GM19043 (cell line): ENCODE data around the gene ST3GAL4.
A peak's percentile ranks its signal among the peaks of the same experiment; 100 is the strongest.
"Not testable (repeated sequence)": the region's sequence is repeated elsewhere in the genome, so short reads cannot be mapped to it uniquely, and the experiment has no call there.

ENCODE experiments used
- ATAC-seq: cut with Tn5 transposase; IDR thresholded peaks from one replicate; pipeline ENCODE4 v1.9.1; 2021; ENCODE audit warnings: low read depth; ENCODE audit not compliant: unreplicated experiment

ST3GAL4 gene

DNA sequence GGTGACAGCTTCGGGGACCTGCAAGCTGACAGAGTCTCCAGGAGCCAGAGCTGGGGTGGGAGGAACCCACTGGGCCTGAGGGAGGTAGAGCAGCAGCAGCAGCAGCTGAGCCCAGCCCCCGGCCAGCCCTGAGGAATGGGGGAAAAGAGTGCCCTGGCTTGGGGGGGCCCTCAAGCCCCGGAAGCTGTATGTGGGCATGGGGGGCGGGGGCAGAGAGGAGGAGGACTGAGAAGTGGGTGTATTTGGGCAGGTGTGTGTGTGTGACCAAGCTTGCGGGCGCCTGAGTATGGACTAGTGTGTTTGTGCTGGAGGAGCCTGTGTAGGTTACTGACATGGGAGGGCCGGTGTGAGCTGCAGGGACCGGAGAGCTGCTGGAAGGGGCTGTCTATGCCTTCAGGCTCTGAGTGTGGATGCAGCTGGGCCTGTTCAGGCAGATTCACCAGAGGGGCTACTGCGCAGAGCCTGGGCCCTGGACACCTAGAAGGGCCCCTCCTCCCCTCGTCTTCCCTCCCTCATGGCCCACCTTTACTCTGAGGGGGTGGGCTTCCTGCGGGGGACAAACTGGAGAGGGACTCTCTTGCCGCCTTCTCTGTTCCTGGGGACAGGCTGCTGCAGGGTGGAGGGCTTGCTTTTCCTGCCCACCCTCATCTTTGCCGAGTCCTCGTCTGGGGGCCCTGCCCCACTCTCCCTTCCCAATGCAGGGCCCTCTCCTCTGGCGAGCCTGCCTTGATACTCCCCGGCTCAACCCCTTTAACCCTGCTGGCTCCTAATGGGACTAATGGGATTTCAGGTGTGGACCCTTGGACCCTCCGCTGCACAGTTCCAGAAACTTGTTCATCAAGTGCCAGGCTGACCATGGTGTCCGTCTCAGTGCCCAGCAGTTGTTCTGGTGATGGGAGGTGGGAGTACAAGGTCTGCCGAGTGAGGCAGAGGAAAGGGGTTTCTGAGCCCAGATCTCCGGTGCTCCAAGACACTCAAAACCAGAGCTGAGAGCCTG, 28.2 kb downstream of the ST3GAL4 start:
- ATAC-seq = no peak

DNA sequence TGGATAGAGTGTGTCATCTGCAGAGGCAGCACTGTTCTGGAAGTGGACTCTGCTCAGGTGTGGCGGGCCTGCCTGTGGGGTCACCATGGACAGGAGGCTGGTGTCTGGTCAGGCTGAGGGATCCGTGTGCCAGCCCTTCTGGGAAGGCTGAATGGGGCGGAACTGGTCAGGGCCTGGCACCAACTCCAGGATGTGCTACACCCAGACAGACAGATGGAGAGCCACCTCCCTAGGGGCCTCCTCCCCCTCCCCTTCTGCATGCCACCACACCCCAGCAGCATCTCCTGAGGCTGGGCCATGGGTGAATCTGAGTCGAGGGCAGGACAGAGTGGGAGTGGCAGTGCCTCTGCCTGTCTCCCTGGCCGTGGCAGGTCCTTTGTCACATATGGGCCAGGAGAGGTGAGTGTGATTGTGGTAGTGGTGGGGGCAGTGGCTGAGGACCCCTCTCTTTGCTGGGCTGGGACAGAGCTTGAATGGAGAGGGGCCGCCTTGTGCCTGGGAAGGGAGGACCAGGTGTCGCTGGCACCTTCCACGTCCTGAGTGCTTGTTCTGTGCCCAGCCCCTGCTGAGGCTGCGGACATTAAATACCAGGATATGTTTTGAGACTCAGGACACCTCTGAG, 29.1 kb downstream of the ST3GAL4 start:
- no peak for ATAC-seq

DNA sequence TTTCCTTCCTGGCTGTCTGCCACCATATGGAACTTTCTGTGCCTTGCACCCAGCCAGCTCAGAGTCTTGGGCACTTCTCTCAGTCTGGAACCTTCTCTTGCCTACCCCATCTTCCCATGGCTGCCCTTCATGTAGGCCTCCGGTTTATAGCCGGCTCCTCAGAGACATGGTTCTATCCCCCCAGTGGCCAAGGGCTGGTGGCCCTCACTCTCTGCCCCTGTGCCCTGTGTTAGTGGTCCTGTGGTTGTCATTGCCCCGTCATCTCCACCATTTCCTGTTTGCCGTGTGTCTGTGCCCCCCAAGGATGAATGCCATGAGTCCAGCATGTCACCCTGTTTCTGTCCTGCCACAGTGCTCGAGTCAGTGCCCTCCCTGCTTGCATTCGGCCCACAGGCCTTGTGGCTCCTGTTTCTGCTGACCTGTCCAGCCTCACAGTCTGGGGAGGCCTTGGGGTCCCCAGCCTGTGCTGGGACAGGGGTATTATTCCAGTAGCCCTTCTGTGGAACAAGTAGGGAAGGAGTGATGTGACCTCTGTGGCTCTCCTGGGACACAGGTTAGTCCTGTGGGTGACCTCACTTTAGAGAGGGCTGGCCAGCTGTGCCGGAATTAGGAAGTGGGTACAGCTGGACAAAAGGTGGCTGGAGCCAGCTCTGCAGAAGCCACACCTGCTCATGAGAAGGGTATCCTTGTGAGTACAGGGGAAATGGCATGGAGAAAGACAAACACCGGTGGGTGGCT, 30.7 kb downstream of the ST3GAL4 start:
- no peak for ATAC-seq

GRCh38 chr11:126386729-126387071, 31.2 kb downstream of the ST3GAL4 start:
- not testable (repeated sequence) for ATAC-seq

- no peak for ATAC-seq
Observed at GRCh38 chr11:126387857-126388256, 32.4 kb downstream of the ST3GAL4 start.

DNA sequence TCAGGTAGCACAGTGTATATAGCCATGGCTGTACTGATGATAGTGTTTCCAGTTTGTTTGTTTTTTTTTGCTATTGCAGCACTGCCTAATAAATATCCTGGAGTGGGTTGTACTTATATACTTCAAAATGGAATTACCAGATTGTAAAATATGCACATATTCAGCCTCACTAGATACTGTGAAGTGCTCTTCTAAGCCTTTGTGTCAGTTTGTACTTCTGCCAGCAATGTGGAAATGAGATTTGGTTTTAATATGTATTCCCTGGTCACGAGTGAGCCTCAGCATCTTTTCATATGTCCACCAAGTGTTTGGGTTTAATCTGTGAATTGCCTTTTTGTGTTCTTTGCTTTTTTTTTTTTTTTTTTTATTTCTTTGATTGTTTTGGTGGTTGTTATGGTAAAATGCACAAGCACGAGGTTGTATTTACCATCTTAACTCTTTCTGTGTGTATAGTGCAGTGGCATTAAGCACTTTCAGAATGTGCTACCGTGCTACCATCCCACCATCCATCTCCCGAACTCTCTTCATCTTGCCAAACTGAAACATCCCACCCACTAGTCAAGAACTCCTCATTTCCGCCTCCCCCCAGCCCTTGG, 34.9 kb downstream of the ST3GAL4 start:
- no peak for ATAC-seq

GRCh38 chr11:126391286-126391954, 35.9 kb downstream of the ST3GAL4 start:
- ATAC-seq = no peak

DNA sequence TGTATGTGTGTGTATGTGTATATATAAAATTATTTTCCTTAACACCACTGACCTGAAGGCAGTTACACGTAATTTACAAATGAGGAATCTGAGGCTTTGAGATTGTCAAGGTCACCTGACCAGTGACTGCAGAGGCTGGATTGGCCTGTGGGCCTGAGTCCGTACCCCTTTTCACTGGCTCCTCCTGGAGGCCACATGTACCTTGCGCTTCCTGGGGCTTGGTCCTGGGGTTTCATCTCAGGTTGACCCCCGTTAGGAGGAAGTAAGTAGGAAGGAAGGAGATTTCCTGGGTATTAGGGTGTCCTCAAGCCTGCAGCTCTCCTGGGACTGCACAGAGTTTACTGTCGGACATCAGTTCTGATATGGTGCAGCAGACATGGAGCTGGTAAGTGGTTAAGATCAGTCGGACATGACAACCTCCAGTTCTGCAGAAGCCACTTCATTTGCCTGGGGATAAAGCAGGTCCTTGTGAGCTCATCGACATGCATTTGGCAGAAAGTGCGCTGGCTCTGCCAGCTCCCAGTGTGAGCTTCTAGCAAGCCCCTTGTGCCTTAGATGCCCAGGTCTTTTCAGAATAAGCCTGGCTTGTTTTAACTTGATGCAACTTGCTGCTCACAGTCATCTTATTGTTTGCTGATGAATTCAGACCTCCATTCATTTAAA, 36.6 kb downstream of the ST3GAL4 start:
- ATAC-seq = peak; percentile 80

GRCh38 chr11:126392633-126393013, 37.1 kb downstream of the ST3GAL4 start:
- ATAC-seq = peak; percentile 10

GRCh38 chr11:126393143-126393542, 37.7 kb downstream of the ST3GAL4 start:
- no peak for ATAC-seq

- ATAC-seq = no peak
Observed at GRCh38 chr11:126394036-126394435, 38.5 kb downstream of the ST3GAL4 start.

DNA sequence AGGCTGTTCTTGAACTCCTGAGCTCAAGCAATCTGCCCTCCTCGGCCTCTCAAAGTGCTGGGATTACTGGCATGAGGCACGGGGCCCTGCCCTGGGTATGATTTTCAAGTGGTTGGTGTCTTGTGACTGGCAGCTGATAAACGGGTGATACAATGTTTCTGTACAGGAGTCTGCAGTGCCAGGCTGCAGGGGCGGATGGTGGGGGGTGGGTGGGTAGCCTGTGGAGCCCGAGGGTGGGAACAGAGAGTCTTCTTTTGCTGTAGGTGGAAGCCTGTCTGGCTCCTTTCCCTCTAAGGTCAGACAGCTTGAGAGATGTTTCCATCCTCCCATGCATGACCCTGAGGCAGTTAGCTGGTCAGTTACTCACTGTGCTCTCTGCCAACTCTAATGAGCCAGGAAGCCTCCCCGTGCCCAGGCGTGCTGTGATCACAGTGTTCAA, 39.2 kb downstream of the ST3GAL4 start:
- ATAC-seq = not testable (repeated sequence)

DNA sequence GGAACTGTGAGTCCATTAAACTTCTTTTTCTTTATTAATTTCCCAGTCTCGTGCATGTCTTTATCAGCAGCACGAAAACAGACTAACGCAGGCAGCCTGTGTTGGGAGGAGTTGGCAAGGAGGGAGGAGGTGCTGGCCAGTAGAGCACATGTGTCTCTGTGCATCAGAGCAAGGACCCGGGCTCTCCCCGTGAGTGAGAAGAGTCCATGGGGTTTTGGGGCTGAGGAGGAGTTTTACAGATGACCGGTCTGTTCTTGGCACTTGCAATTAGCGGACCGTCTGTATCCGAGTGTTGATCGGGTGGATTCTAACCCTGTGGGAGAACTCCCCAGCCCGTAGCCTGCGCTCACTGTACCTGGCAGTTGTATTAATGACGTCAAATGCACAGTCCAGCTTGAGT, 40.3 kb downstream of the ST3GAL4 start:
- ATAC-seq = not testable (repeated sequence)

- not testable (repeated sequence) for ATAC-seq
Observed at GRCh38 chr11:126396266-126396665, 40.8 kb downstream of the ST3GAL4 start.

- ATAC-seq = no peak
Observed at GRCh38 chr11:126396965-126397364, 41.5 kb downstream of the ST3GAL4 start.

- ATAC-seq = no peak
Observed at GRCh38 chr11:126398296-126398695, 42.8 kb downstream of the ST3GAL4 start.

DNA sequence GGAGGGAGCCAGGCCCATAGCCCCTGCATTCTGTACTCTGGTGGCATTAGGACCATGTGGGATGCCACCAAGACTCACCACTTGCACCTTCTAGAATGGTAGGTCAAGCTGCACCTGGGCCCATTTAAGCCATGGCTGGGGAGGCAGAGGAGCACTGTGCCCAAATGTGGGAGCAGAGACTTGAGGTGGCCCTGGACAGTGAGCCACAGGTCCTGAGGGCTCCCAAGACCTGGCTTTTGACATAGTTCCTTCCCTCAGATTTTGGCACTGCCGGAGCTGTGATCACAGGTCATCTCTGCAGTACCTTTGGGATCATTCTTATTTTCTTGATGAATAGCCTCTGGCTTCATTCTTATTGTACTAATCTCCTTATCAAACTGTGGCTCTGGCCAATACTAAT, 43.2 kb downstream of the ST3GAL4 start:
- no peak for ATAC-seq

DNA sequence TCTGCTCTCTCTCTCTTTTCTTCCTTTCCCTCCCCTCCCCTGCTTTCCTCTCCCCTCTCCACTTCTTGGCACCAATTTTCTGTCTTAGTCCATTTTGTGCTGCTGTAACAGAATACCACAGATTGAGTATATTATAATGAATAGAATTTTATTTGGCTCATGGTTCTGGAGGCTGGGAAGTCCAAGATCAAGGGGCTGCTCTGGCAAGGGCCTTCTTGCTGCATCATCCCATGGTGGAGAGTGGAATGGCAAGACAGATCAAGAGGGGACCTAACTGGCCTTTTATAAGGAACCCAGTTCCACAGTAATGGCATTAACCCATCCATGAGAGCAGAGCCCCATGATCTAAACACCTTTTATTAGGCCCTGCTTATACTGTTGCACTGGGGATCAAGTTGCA, 44.5 kb downstream of the ST3GAL4 start:
- no peak for ATAC-seq

- ATAC-seq = no peak
Observed at GRCh38 chr11:126400479-126400878, 45.0 kb downstream of the ST3GAL4 start.
